ENCODE measurements around the gene SECTM1.
"Not testable (repeated sequence)": the region's sequence is repeated elsewhere in the genome, so short reads cannot be mapped to it uniquely, and the experiment has no call there.

The SECTM1 gene

GRCh38 chr17:82348866-82349265 lies 15.3 kb upstream of the SECTM1 start:
- no peak for DNase-seq

DNA sequence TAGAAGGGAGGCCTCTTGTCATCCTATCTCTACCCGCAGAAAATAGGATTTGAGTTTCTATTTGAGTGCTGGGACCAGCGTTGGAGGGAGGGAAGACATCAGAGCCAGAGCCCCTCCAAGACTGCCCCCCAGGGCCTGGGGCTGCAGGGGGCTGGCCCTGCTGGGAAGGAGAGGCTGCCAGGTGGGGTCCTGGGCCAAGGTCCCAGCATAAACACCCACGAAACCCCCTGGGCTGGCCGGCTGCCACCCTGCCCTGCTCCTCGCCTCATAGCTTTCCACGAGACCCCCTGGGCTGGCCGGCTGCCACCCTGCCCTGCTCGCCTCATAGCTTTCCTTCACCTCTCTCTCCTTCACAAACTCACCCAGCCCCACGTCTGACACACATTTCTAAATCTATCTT lies 14.9 kb upstream of the SECTM1 start:
- no peak for DNase-seq

GRCh38 chr17:82347994-82348393 lies 14.4 kb upstream of the SECTM1 start:
- not testable (repeated sequence) for DNase-seq

DNA sequence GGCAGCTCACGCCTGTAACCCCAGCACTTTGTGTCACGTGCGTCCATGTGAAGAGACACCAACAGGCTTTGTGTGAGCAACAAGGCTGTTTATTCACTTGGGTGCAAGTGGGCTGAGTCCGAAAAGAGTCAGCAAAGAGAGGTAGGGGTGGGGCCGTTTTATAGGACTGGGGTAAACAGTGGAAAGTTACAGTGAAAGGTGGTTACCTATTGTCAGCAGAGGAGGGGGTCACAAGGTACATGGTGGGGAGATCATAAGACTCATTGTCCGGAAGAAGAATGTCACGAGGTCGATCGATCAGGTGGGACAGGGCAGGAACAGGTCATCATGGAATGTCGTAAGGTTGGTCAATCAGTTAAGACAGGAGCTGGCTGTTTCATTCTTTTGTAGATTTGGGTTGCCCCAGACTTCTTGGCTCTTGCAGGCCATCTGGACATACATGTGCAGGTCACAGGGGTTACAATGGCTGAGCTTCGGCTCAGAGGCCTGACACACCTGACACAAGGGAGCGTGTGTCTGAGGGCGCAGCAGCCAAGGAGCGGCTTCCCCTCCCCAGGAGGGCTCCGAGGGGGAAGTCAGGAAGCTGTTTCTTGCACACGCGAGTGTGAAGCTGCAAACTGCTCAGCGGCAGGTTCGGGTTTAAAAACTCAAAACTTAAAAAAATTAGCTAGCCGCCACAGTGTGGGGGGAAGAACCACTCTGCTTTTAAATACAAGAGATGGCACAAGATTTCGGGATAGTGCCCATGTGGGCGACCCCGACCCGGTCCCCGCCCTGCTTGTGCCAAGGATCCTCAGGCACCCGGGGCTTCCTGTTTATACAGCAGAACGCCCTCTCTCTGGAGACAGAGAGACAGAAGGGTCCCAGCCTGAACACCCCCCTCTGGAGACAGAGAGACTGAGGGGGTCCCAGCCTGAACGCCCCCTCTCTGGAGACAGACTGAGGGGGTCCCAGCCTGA lies 13.1 kb upstream of the SECTM1 start:
- DNase-seq: no peak

- DNase-seq: no peak
These were observed 11.8 kb upstream of the SECTM1 start for GRCh38 chr17:82345151-82345976.

GRCh38 chr17:82344175-82344907 lies 10.8 kb upstream of the SECTM1 start:
- DNase-seq: no peak

DNA sequence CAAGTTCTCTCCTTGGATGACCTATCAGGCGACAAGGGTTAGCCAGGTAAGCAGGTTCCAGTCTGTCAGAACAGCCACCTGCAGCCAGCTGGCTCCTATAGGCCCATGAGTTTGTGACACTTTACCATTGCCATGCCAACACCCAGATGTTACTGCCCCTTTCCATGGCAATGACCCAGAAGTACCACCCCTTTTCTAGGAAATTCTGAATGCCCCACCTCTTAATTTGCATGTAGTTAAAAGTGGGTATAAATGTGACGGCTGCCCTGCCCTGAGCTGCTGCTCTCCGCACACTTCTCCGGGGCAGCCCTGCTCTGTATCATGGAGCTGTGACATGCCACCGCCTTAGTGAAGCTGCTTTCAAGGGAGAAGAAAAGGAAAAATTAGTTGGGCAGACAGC lies 10.0 kb upstream of the SECTM1 start:
- DNase-seq: no peak

- no peak for DNase-seq
These were observed 9.0 kb upstream of the SECTM1 start for GRCh38 chr17:82342361-82343079.

- no peak for DNase-seq
These were observed 6.3 kb upstream of the SECTM1 start for GRCh38 chr17:82339634-82340580.

DNA sequence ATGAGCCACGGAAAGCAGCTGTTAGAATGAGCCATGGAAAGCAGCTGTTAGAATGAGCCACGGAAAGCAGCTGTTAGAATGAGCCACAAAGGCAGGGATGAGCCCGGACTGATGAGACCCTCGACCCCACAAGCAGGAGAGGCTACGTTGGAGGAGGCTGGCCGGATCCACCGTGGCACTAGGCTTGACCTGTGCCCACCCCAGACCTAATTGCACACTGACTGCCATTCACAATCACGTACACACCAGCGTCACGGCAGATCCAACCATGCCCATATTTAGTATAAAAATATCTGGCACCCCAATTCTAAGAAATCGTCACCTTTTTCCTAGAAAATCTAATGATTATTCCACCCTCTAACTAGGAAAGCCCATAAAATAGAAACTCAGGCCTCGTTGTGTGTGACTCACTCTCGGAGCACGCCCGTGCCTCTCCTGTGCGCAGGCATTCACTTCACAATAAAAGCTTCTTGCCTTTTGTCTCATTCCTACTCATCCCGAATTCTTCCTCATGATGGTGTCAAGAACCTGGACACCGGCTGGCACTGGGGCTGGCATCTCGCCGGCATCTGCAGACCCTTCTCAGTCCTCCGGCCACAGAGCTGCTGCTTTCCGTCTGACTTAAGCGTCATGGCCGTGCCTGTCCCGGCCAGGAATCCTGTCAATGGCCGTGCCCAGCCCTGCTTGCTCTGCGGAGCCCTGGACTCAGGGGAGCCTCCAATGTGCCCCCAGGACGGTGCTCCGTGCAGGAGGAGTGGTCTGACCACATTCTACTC lies 5.5 kb upstream of the SECTM1 start:
- DNase-seq: peak in 2 of 56 donors; percentile 8 to 18

- DNase-seq: no peak
These were observed 1.2 kb upstream of the SECTM1 start for GRCh38 chr17:82334622-82335394.

DNA sequence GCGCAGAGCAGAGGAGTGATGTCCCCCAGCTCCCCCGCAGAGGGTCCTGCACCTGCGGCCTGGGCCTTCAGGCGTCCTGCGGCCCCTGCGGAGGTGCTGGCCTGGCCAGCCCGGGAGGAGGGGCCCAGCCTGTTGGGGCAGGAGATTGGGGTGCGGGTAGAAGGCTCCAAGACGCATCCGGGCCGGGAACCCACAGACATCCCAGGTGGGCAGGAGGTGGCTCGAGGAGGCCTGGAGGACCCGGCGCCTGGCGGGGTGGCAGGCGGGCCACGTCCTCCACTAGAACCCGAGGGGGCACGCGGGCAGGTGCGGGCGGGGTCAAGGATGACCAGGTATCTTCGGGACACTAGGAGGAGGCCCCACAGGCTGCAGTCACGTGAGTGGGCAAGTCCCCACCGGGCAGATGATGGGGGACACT lies 647 bp upstream of the SECTM1 start:
- no peak for DNase-seq

- peak in 4 of 56 donors; percentile 18 to 43 (median 31) for DNase-seq
These were observed 792 bp downstream of the SECTM1 start for GRCh38 chr17:82332669-82333278.

- DNase-seq: no peak
These were observed 2.1 kb downstream of the SECTM1 start for GRCh38 chr17:82331345-82331939.

DNA sequence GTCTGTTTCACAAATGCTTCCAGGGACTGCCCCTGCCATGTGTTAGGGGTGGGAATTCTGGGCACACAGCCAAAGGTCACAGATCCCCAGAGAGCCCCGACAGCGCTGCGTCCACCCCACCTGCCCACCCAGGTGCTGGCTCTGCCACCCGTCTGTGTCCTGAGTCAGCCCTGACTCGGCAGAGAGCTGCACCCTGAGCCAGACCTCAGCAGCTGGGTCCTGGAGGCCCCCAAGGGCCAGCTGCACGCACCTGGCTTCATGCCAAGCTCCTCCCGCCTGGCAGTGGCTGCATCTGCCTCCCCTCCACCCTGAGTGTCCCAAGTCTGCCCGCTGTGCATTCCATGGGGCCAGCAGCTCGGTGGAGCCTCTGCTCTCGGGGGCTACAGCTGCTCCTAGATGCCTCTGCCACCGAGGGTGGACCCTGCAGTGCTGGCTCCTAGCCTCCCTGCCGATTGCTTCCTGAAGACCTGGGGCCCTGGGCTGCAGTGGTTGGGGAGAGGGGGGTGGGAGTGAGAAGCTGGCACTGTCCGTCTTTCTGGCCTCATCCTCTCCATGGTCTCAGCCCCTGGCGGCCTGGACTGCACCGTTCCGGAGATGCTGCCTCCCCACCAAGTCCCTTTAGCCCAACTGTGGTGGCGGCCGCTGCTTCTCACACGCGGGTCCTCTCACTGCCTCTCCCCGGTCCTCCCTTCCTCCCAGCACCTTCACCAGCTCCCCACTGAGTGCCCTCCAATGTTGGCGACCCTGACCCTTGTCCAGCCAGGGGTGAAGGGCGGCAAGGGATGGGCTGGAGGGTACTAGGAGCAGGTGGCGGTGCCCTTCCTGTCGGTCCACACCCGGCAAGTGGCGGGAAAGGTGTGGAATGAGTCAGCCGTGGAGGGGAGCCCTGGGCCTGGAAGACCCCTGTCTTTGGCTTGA lies 3.0 kb downstream of the SECTM1 start:
- DNase-seq: peak in 7 of 56 donors; percentile 3 to 44 (median 26)

All from amygdala (tissue), 56 donors.